Hepatocyte (in vitro differentiated cells): ENCODE data around the gene FGGY. TPM values are rescaled to one million over a fixed set of nuclear protein-coding genes. Genes with fewer than 3 reads are reported as not detected.
A peak's percentile ranks its signal among the peaks of the same experiment; 100 is the strongest.

ENCODE experiments used
- DNase-seq: peaks from one replicate; pipeline ENCODE4 v3.0.0-alpha.2; 2016; ENCODE audit warnings: low spot score
- H2AFZ ChIP-seq: fragments of 200-600 bp; sonication (generic); 2 replicates; pipeline ENCODE4 v1.6.0; 2016; ENCODE audit warnings: antibody characterized with exemption, mild to moderate bottlenecking
- H3K27ac ChIP-seq: fragments of 200-600 bp; sonication (generic); 2 replicates; pipeline ENCODE4 v1.5.1; 2016; ENCODE audit warnings: mild to moderate bottlenecking
- H3K27me3 ChIP-seq: fragments of 200-600 bp; sonication (generic); 2 replicates; pipeline ENCODE4 v1.6.1; 2016
- H3K36me3 ChIP-seq: fragments of 200-600 bp; sonication (generic); replicated peaks from 2 replicates; pipeline ENCODE4 v1.5.1; 2016; ENCODE audit warnings: low read depth; ENCODE audit not compliant: insufficient read depth
- H3K4me1 ChIP-seq: fragments of 200-600 bp; sonication (generic); 2 replicates; pipeline ENCODE4 v1.5.1; 2016; ENCODE audit warnings: mild to moderate bottlenecking, moderate library complexity; ENCODE audit not compliant: insufficient read depth
- H3K4me2 ChIP-seq: fragments of 200-600 bp; sonication (generic); 2 replicates; pipeline ENCODE4 v1.6.0; 2016
- H3K4me3 ChIP-seq: fragments of 200-600 bp; sonication (generic); 2 replicates; pipeline ENCODE4 v1.5.1; 2016; ENCODE audit warnings: mild to moderate bottlenecking
- H3K79me2 ChIP-seq: fragments of 200-600 bp; sonication (generic); 2 replicates; pipeline ENCODE4 v1.6.0; 2017; ENCODE audit warnings: mild to moderate bottlenecking
- H3K9me2 ChIP-seq: fragments of 200-600 bp; sonication (generic); replicated peaks from 2 replicates; pipeline ENCODE4 v1.6.0; 2017; ENCODE audit warnings: mild to moderate bottlenecking; ENCODE audit not compliant: insufficient read depth
- H3K9me3 ChIP-seq: fragments of 200-600 bp; sonication (generic); 2 replicates; pipeline ENCODE4 v1.5.1; 2016; ENCODE audit warnings: low read depth, mild to moderate bottlenecking
- H4K20me1 ChIP-seq: fragments of 200-600 bp; sonication (generic); 2 replicates; pipeline ENCODE4 v1.6.0; 2016; ENCODE audit warnings: mild to moderate bottlenecking; ENCODE audit not compliant: insufficient read depth, poor library complexity, severe bottlenecking
- EZH2 ChIP-seq: fragments of 200-600 bp; sonication (generic); IDR thresholded peaks from 2 replicates; pipeline ENCODE4 v1.6.1; 2016; ENCODE audit warnings: antibody characterized with exemption, mild to moderate bottlenecking, borderline replicate concordance
- EZH2phosphoT487 ChIP-seq: fragments of 200-600 bp; sonication (generic); IDR thresholded peaks from one replicate; pipeline ENCODE4 v1.6.1; 2018; ENCODE audit warnings: antibody characterized with exemption, mild to moderate bottlenecking, low read depth, moderate library complexity; ENCODE audit not compliant: unreplicated experiment, severe bottlenecking
- WGBS: methylation state at CpG from one replicate; pipeline ENCODE4 v1.1.6; 2016; ENCODE audit warnings: low lambda C conversion rate; ENCODE audit errors: missing lambda C conversion rate; 5-methylcytosine and 5-hydroxymethylcytosine counted together
- polyA plus RNA-seq: library from polyadenylated mRNA; unstranded; fragments of >200 nt; fragmentation: Nextera tagmentation; extraction: Ambion mirVana; gene quantifications from 2 replicates; pipeline ENCODE4 v1.2.1, GENCODE V29; 2016
- total RNA-seq: library from RNA; depleted of rRNA; stranded (reverse); fragments of >200 nt; gene quantifications from 2 replicates; pipeline ENCODE4 v1.2.3, GENCODE V29; 2014
- TF ChIP-seq, protein P1 (sequence below): fragments of 200-600 bp; sonication (generic); IDR thresholded peaks from 2 replicates; pipeline ENCODE4 v1.5.1; 2016; ENCODE audit warnings: antibody characterized with exemption, mild to moderate bottlenecking; ENCODE audit not compliant: poor library complexity

Gene FGGY
- total and polyA plus RNA-seq, 2 experiments from 2014 or later: 18.0 to 20.6 TPM

DNA sequence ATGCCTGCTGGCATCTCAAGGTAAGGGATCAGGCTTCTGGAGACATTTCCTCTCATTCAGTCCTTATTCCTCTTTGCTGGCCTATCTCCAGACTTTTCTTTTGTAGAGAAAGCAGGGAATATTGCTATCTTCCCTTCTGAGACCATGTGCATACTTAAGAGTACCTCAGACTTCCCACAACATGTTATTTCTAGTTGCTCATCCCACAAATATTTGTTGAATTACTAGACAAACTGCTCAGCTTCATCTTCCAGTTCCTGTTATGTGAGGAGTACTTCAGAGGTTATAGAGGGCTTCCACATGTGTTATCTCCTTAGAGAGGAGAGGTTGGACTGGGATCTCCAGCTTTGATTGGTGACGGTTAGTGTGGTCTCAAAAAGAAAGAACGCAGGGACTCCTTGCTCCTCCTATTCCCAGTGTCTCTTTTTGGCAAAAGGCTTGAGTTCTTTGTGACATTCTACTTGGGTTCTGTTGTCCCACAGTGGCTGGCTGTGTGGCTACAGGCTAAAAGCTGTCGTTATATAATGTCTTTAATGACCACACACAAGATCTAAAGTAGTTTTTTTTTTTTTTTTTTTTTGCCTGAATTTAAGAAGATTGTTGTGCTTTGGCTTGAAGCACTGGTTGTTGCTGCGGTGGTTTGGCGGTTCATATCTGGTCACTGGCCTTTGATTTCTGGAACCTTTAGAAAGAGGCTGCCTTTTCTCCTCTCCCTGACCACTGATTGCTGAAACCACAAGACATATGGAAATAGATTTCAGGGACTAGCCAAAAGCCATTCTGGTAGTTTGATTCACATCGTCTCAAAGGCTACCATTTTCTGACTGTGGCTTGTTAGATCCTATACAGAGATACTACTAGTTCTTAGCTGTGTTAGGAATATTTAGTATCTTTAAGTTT is 78.7 kb downstream of the FGGY start:
- Histone ChIP-seq H2AFZ (no peak overlapping the region), H3K36me3 (no peaks in the 10 kb centered on the region), H3K4me3 (no peak overlapping the region), H3K4me2 (no peak overlapping the region), H3K79me2 (no peaks in the 10 kb centered on the region), H3K4me1 (no peaks in the 10 kb centered on the region), H3K9me3 (no peaks in the 10 kb centered on the region), H3K27ac (peak overlapping the region; percentile 55), H4K20me1 (no peaks in the 10 kb centered on the region), H3K27me3 (no peaks in the 10 kb centered on the region), H3K9me2 (no peaks in the 10 kb centered on the region)
- TF ChIP-seq, protein P1, sequence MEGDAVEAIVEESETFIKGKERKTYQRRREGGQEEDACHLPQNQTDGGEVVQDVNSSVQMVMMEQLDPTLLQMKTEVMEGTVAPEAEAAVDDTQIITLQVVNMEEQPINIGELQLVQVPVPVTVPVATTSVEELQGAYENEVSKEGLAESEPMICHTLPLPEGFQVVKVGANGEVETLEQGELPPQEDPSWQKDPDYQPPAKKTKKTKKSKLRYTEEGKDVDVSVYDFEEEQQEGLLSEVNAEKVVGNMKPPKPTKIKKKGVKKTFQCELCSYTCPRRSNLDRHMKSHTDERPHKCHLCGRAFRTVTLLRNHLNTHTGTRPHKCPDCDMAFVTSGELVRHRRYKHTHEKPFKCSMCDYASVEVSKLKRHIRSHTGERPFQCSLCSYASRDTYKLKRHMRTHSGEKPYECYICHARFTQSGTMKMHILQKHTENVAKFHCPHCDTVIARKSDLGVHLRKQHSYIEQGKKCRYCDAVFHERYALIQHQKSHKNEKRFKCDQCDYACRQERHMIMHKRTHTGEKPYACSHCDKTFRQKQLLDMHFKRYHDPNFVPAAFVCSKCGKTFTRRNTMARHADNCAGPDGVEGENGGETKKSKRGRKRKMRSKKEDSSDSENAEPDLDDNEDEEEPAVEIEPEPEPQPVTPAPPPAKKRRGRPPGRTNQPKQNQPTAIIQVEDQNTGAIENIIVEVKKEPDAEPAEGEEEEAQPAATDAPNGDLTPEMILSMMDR: no peak
- TF ChIP-seq EZH2phosphoT487 (no peak), EZH2 (no peak)
- peak; percentile 61 for DNase-seq
- WGBS: 83% methylated on average over 6 of the region's 6 CpGs

DNA sequence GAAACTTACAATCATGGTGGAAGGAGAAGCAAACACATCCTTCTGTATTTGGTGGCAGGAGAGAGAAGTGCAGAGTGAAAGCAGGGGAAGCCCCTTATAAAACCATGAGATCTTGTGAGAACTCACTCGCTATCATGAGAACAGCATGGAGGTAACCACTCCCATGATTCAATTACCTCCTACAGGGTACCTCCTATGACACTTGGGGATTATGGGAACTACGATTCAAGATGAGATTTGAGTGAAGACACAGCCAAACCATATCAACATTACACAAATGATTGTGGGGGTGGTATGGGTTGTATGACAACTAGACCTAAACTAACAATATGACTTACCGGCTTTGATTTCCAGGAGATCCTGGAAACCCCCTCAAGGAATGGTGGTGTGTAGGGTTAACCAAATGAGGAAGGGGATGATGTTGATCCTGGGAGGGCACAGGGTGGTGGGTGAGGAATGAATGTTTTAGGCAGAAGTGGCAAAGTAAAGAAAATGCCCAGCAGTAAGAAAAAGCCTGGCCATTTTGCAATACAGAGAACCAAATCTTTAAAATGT is 80.5 kb downstream of the FGGY start:
- H2AFZ ChIP-seq: no peak overlapping the region
- H3K27ac ChIP-seq: no peak overlapping the region
- no peaks in the 10 kb centered on the region for H3K27me3 ChIP-seq
- no peak overlapping the region for H3K4me2 ChIP-seq
- DNase-seq: no peak
- H3K9me3 ChIP-seq: peaks cover 3% of the 10 kb centered on the region
- WGBS: 76% methylated on average over 3 of the region's 3 CpGs
- no peaks in the 10 kb centered on the region for H3K9me2 ChIP-seq
- H3K36me3 ChIP-seq: no peaks in the 10 kb centered on the region
- no peaks in the 10 kb centered on the region for H3K4me1 ChIP-seq
- no peaks in the 10 kb centered on the region for H4K20me1 ChIP-seq
- no peak overlapping the region for H3K4me3 ChIP-seq
- H3K79me2 ChIP-seq: no peaks in the 10 kb centered on the region
- TF ChIP-seq, protein P1: no peak
- TF ChIP-seq EZH2phosphoT487: no peak
- TF ChIP-seq EZH2: no peak

DNA sequence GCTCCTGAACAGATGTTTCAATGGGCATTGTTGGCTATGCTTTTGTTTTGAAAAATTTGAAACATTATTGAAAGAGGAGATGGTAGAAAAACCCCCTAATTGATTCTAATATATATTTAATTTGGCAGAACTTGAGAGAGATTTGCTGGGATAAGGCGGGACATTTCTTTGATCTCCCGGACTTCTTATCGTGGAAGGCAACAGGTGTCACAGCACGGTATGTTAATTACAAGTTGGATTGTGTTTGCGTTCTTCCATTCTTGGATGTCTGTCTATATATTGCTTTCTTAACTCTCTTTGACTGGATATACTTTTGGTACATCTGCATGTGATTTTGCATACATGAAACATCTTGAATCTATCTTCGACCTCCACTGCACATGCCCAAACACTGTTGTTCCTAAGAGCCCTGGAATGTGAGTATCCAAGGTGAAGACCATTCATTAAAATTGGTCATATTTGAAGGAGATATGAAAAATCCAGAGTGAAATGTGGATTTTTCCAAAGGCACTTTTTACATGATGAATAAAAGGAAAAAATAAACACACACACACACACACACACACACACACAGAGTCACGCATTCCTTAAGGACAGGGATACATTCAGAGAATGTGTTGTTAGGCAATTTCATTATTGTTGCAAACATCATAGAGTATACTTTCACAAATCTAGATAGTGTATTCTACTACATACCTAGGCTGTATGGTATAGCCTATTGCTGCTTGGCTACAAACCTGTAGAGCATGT is 81.9 kb downstream of the FGGY start:
- Histone ChIP-seq H2AFZ (no peak overlapping the region), H3K36me3 (no peaks in the 10 kb centered on the region), H4K20me1 (no peaks in the 10 kb centered on the region), H3K4me2 (no peak overlapping the region), H3K27me3 (no peaks in the 10 kb centered on the region), H3K9me2 (no peaks in the 10 kb centered on the region), H3K9me3 (peaks cover 3% of the 10 kb centered on the region), H3K4me3 (no peak overlapping the region), H3K4me1 (no peaks in the 10 kb centered on the region), H3K27ac (no peak overlapping the region), H3K79me2 (no peaks in the 10 kb centered on the region)
- no peak for DNase-seq
- TF ChIP-seq EZH2 (no peak), EZH2phosphoT487 (no peak)
- TF ChIP-seq, protein P1: no peak
- WGBS: 71% methylated on average over 7 of the region's 7 CpGs
